Measurements from ENCODE around the gene ABCG1.

ABCG1 gene

DNA sequence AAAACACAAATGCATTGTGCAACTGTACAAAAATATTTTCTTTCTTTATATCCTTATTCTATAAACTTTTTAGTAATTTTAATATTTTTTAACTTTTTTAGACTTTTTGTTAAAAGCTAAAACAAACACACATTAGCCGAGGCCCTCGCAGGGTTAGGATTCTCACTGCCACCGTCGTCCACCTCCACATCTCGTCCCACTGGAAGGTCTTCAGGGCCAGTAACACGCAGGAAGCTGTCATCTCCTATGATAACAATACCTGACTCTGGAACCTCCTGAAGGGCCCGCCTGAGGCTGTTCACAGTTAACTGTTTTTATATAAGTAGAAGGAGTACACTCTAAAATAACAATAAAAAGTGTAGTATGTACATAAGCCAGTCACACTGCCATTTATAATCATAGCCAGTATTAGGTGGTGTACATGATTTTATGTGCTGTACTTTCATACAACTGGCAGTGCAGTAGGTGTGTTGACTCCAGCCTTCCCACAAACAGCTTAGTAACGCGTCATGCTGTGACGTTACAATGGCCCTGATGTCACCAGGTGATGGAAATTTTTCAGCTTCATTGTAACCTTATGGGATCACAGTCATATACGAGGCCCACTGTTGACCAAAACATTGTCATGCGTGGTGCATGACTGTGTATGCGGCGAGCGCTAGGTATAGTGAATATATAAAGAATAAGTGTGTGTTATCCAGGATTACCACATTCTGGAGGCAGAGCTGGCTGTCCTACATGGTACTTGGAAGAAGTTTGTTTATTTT is 123.0 kb downstream of the ABCG1 start:
- in situ Hi-C loops (cut with HindIII; ENCODE audit: low sequenced_read_pairs) = no loop called here

DNA sequence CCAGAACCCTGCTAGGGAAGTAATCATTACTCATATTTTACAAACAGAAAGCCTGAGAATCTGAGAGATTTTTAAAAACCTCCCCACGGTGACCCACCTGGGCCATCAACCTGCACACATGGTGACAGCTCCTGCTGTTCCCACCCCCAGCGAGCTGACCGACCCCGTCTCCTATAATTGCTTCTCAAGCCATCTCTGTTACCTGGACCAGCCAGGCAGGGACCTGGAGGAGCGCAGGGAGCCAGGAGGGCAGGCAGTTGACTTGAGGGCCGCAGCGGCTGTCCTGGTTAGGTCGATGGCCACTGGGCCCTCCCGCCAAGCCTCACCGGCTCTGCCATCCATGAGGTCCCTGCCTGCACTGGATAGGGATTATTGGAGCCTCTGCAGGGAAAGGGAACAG is 124.2 kb downstream of the ABCG1 start:
- in situ Hi-C loops (cut with HindIII; ENCODE audit: low sequenced_read_pairs) = no loop called here

DNA sequence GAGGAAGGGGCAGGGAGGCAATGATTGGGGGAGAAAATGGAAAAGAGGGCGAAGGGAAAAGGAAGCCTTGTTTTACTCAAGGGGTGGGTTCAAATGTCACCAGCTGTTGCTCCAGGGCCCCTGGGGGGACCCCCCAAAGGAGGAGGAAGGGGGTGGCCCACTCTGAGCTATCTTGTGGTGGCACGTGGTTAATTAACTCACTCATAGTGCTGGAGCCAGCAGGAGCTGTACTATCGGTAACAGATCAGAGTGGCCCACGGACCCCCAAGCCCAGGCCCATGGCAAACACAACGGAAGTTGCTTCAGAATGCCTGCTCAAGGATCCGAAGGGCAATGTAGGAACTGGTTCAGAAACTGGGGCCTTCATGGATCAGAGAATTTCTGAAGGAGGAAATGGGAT is 124.6 kb downstream of the ABCG1 start:
- in situ Hi-C loops (cut with HindIII; ENCODE audit: low sequenced_read_pairs) = no loop called here

DNA sequence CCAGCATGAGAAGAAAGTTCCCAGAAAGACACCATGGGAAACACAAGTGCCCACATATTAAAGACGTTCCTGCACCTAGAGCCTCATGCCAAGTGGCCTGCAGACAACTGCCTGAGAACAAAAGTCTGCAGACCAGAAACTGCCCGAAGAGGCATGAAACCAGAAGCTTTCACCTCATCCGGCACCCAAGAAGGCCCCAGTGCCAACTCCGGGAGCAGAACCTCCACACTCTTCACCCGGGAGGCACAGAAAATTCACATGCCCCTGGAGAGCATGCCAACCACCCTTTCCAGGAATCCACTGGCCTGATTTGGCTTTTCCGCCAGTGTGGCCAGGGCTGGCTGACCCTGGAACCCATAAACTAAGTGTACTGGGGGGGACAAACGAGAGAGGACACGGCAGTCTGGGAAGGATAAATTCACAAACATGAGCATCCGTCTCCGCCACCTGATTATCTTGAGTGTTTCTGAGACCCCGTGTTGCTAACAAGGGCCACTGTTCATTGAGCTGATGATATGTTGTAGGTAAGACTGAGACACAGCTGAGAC is 125.1 kb downstream of the ABCG1 start:
- in situ Hi-C loops (cut with HindIII; ENCODE audit: low sequenced_read_pairs) = no loop called here

DNA sequence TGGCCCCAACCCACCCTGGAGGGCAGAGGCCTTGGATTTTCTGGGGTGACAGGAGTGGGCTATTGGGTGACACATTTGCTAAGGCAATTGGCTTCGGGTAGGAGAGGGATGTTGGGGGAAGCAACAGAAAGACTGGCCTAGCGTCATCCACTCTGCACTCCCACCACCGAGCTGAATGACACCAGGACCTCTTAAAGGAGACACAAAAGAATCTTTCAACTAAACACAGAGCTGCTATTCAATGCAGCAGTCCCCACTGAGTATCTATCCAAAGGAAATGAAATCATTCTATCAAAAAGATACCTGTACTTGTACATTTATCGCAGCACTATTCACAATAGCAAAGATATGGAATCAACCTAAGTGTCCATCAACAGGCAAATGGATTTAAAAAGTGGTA is 125.7 kb downstream of the ABCG1 start:
- in situ Hi-C loops (cut with HindIII; ENCODE audit: low sequenced_read_pairs) = no loop called here

DNA sequence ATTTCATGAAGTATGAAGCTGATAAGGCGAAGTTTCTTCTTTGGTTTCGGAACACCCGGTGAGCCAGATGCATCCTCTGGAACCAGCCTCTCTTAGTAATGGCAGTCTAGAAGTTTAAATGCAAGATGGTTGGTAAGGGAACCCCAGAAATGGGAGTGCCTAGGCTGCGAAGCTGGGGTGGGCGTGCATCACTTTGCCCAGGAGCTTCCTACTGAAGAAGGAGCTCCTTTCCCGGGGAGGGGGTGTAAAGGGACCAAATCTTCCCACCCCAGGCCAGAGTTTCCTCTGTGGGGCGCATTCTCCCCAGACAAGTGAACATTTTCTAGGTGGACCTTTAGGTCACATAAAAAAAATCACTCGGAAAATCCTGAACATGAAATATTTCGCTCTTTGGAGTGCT is 127.5 kb downstream of the ABCG1 start:
- in situ Hi-C loops (cut with HindIII; ENCODE audit: low sequenced_read_pairs) = no loop called here
